Measurements from ENCODE around the gene MAPK11.

The MAPK11 gene

DNA sequence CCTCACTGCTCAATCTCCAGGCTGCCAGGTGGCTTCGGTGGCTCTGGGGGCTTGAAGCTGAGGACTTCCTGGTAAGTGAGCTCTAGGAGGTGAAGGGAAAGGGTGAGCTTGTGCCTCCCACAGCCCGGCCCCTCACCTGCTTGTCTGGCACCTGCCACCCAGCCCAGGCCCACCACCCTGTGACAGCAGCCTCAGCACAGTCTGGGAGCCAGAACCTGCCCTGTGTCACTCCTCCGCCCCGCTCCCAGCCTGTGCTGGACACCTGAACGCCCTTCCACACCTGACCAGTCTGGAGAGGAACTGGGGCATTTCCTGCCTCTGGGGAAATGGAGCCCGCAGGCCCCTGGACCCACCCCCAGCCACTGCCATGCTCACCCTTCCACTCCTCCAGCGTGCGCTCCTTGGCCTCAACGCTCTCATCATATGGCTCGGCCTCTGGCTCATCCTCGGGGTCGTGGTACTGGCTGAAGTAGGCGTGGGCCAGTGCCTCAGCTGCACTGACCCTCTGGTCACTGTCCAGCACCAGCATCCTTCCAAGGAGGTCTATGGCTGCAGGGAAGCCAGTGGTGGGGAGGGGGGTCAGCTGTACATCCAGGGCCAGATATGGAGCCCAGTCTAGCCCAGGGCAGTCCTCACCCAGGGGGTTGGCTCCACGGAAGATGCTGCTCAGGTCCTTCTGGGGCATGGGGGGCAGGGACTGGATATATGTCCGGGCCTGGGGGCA is 5.1 kb downstream of the MAPK11 start:
- DNase-seq (ENCODE audit: low read depth, low spot score), result no peak
- TF ChIP-seq POLR2AphosphoS5 (IDR thresholded peaks at IDR 0.05; ENCODE audit: borderline replicate concordance, low read depth, low read length), result no peak
- TF ChIP-seq EZH2 (IDR thresholded peaks at IDR 0.05), result no peak
- TF ChIP-seq FOXP2 (optimal IDR thresholded peaks at IDR 0.05; ENCODE audit: control extremely low read depth, extremely low read length, insufficient read depth), result no peak
- Histone ChIP-seq H3K36me3 (ENCODE audit: insufficient read depth, low read length) (no peaks in the 10 kb centered on the region), H3K9ac (ENCODE audit: insufficient read length) (no peak overlapping the region), H3K4me3 (no peak overlapping the region), H3K9me3 (ENCODE audit: low read depth, low read length) (no peaks in the 10 kb centered on the region), H3K27ac (no peak overlapping the region)

GRCh38 chr22:50264104-50264745 is 6.0 kb downstream of the MAPK11 start:
- no peaks in the 10 kb centered on the region for H3K36me3 ChIP-seq (ENCODE audit: insufficient read depth, low read length)
- no peak for DNase-seq (ENCODE audit: low read depth, low spot score)
- no peak for TF ChIP-seq FOXP2 (optimal IDR thresholded peaks at IDR 0.05; ENCODE audit: control extremely low read depth, extremely low read length, insufficient read depth)
- TF ChIP-seq POLR2AphosphoS5 (IDR thresholded peaks at IDR 0.05; ENCODE audit: borderline replicate concordance, low read depth, low read length), result no peak
- no peak for TF ChIP-seq EZH2 (IDR thresholded peaks at IDR 0.05)
- H3K4me3 ChIP-seq, result no peak overlapping the region
- H3K9ac ChIP-seq (ENCODE audit: insufficient read length), result no peak overlapping the region
- H3K27ac ChIP-seq, result no peak overlapping the region
- H3K9me3 ChIP-seq (ENCODE audit: low read depth, low read length), result no peaks in the 10 kb centered on the region

- Histone ChIP-seq H3K4me3 (no peak overlapping the region), H3K36me3 (ENCODE audit: insufficient read depth, low read length) (no peaks in the 10 kb centered on the region), H3K27ac (no peak overlapping the region), H3K9ac (ENCODE audit: insufficient read length) (no peak overlapping the region), H3K9me3 (ENCODE audit: low read depth, low read length) (no peaks in the 10 kb centered on the region)
- TF ChIP-seq FOXP2 (optimal IDR thresholded peaks at IDR 0.05; ENCODE audit: control extremely low read depth, extremely low read length, insufficient read depth), result no peak
- no peak for TF ChIP-seq POLR2AphosphoS5 (IDR thresholded peaks at IDR 0.05; ENCODE audit: borderline replicate concordance, low read depth, low read length)
- TF ChIP-seq EZH2 (IDR thresholded peaks at IDR 0.05), result no peak
- DNase-seq (ENCODE audit: low read depth, low spot score), result no peak
Observed at GRCh38 chr22:50262973-50263617, 7.1 kb downstream of the MAPK11 start.

DNA sequence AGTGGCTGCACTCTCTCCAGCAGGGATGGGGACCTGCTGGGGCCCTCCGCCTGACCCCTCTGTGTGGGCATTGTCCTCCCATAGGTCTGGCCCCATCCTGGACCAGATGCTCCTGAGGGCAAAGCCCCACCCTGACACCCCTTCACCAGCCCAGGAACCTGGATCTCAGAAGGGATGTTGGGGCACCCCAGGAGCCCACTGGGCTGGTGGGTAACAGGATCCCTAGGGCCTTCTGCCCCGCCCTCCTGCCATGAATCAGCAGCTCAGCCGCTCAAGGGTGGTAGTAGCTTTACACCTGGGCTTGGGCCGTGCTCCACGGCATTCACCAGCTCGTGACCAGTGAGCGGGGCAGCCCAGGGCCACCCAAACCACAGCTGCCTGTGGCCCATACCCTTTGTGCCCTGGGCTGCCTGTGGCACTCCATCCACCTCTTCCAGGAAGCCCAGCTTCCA is 7.7 kb downstream of the MAPK11 start:
- Histone ChIP-seq H3K4me3 (no peak overlapping the region), H3K9ac (ENCODE audit: insufficient read length) (no peak overlapping the region), H3K27ac (no peak overlapping the region), H3K36me3 (ENCODE audit: insufficient read depth, low read length) (no peaks in the 10 kb centered on the region), H3K9me3 (ENCODE audit: low read depth, low read length) (no peaks in the 10 kb centered on the region)
- DNase-seq (ENCODE audit: low read depth, low spot score), result no peak
- no peak for TF ChIP-seq EZH2 (IDR thresholded peaks at IDR 0.05)

- peak within 1 kb of the TSS; percentile 83 for H3K4me3 ChIP-seq
- H3K9me3 ChIP-seq (ENCODE audit: low read depth, low read length), result no peaks in the 10 kb centered on the region
- no peaks in the 10 kb centered on the region for H3K36me3 ChIP-seq (ENCODE audit: insufficient read depth, low read length)
- DNase-seq (ENCODE audit: low read depth, low spot score), result no peak
- TF ChIP-seq FOXP2 (optimal IDR thresholded peaks at IDR 0.05; ENCODE audit: control extremely low read depth, extremely low read length, insufficient read depth) (no peak), EZH2 (IDR thresholded peaks at IDR 0.05) (no peak), POLR2AphosphoS5 (IDR thresholded peaks at IDR 0.05; ENCODE audit: borderline replicate concordance, low read depth, low read length) (no peak)
- H3K27ac ChIP-seq, result no peak within 1 kb of the TSS
- H3K9ac ChIP-seq (ENCODE audit: insufficient read length), result peak within 1 kb of the TSS; percentile 69
Observed at GRCh38 chr22:50261615-50262459, 8.3 kb downstream of the MAPK11 start, which contains the start of gene MAPK12. TSS of gene MAPK12 (minus strand) at chr22:50261683. CDS start at chr22:50261509, 174 bp downstream.

DNA sequence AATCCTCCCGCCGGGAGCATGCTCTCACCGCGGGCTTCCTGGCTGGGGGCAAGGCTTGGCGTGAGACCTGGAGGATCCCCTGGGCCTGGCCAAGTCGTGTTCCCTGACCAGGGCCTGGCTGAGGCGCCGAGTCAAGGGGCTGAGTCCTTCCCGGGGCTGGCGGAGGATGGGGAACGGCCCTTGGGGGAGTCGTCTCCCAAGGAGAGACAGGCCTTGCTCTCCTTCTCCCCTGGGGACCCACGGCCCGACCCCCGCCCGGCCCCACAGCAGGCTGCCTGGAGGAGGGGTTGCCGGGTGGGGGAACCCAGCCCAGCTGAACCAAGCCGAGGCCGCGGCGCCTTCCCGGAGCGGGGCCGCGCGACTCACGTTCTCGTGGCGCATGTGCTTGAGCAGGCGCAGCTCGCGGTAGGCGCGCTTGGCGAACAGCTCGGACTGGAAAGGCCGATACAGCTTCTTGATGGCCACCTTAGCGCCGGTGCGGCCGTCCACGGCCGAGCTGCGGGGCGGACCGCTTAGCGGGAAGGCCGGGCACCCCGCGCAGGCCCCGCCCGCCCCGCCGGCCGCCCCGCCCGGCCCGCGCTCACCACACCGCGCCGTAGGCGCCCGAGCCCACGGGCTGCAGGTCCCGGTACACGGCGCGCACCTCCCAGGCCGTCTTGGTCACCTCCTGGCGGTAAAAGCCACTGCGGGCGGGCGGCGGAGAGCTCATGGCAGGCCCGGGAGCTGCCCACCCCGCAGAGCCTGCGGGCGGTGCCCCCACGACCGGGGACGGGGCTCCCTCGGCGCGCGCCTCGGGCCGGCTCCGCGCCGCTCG is 9.2 kb downstream of the MAPK11 start:
- no peak for DNase-seq (ENCODE audit: low read depth, low spot score)
- Histone ChIP-seq H3K9me3 (ENCODE audit: low read depth, low read length) (no peaks in the 10 kb centered on the region), H3K36me3 (ENCODE audit: insufficient read depth, low read length) (no peaks in the 10 kb centered on the region), H3K27ac (no peak overlapping the region), H3K4me3 (peak overlapping the region; percentile 83), H3K9ac (ENCODE audit: insufficient read length) (peak overlapping the region; percentile 69)
- TF ChIP-seq FOXP2 (optimal IDR thresholded peaks at IDR 0.05; ENCODE audit: control extremely low read depth, extremely low read length, insufficient read depth) (no peak), EZH2 (IDR thresholded peaks at IDR 0.05) (no peak), POLR2AphosphoS5 (IDR thresholded peaks at IDR 0.05; ENCODE audit: borderline replicate concordance, low read depth, low read length) (peak; percentile 59)

DNA sequence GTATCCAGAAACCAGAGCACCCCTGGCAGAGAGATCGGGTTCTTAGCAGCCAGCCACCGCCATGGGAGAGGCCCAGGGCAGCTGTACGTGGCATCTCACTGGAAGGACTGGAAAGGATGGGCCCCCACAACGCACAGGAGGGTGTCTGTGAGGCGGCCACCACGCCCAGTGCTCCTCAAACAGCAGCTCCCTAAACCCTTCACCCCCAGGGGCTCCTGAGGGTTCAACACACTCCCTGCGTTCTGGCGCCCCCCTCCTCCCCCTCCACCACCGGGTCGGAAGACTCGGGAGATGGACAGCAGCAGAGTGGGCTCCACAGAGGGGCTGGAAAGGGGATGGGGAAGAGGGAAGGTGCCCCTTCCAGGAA is 9.8 kb downstream of the MAPK11 start:
- TF ChIP-seq FOXP2 (optimal IDR thresholded peaks at IDR 0.05; ENCODE audit: control extremely low read depth, extremely low read length, insufficient read depth), result no peak
- no peak for TF ChIP-seq POLR2AphosphoS5 (IDR thresholded peaks at IDR 0.05; ENCODE audit: borderline replicate concordance, low read depth, low read length)
- no peak for TF ChIP-seq EZH2 (IDR thresholded peaks at IDR 0.05)
- peak overlapping the region; percentile 83 for H3K4me3 ChIP-seq
- no peaks in the 10 kb centered on the region for H3K9me3 ChIP-seq (ENCODE audit: low read depth, low read length)
- no peak overlapping the region for H3K27ac ChIP-seq
- no peaks in the 10 kb centered on the region for H3K36me3 ChIP-seq (ENCODE audit: insufficient read depth, low read length)
- no peak for DNase-seq (ENCODE audit: low read depth, low spot score)
- peak overlapping the region; percentile 69 for H3K9ac ChIP-seq (ENCODE audit: insufficient read length)
